K562 (cell line): ENCODE results near the gene INPP5K. TPM values are rescaled to one million over a fixed set of nuclear protein-coding genes. Genes with fewer than 3 reads are reported as not detected.

Experiments
- BRF1 ChIP-seq: IDR thresholded peaks from 3 replicates; pipeline ENCODE4 v1.6.1; 2011; ENCODE audit warnings: borderline replicate concordance, mild to moderate bottlenecking; ENCODE audit not compliant: insufficient read length; ENCODE audit errors: extremely low read depth
- FOXK1 ChIP-seq: sonication (generic); formaldehyde crosslinking; IDR thresholded peaks from 2 replicates; pipeline ENCODE4 v1.8.0; 2022; ENCODE audit warnings: missing genetic modification reagents, mild to moderate bottlenecking, borderline replicate concordance
- KLF13 ChIP-seq: fragments of 450-650 bp; IDR thresholded peaks from 2 replicates; pipeline ENCODE4 v1.6.1; 2016; ENCODE audit warnings: missing genetic modification characterization, low read depth, mild to moderate bottlenecking, missing compliant biosample characterization, moderate library complexity, borderline replicate concordance
- NEUROD1 ChIP-seq: fragments of 150-350 bp; IDR thresholded peaks from 2 replicates; pipeline ENCODE4 v1.6.1; 2014; ENCODE audit warnings: borderline replicate concordance, low read length, low read depth; ENCODE audit not compliant: partially characterized antibody
- PPARD ChIP-seq: fragments of 250-450 bp; sonication (Bioruptor Pico); IDR thresholded peaks from 2 replicates; pipeline ENCODE4 v1.8.0; 2022; ENCODE audit warnings: inconsistent platforms, mild to moderate bottlenecking, moderate library complexity
- YY1 ChIP-seq, 3 experiments: IDR thresholded peaks; 2 replicates each; pipeline ENCODE4 v1.6.1; 2011; ENCODE audit warnings: low read length in 2 of 3, mild to moderate bottlenecking in 2 of 3, moderate library complexity in 2 of 3, borderline replicate concordance in 1 of 3, control low read depth in 1 of 3, low read depth in 1 of 3; ENCODE audit not compliant: insufficient read depth in 3 of 3, insufficient replicate concordance in 2 of 3, control insufficient read depth in 1 of 3, insufficient read length in 1 of 3; ENCODE audit errors: extremely low read depth in 1 of 3
- ZNF717 ChIP-seq: fragments of 250-450 bp; sonication (Bioruptor Pico); IDR thresholded peaks from 2 replicates; pipeline ENCODE4 v1.5.0; 2021
- polyA plus RNA-seq, 8 experiments: library from polyadenylated mRNA; depleted of rRNA in 4 of 8; stranded (reverse) in 5 of 8; unstranded in 3 of 8; fragments of >200 nt; fragmentation: Nextera tagmentation in 2 of 8; fragmentation: Illumina TruSeq in 1 of 8; extraction: Ambion mirVana in 2 of 8; extraction: Trizol in 1 of 8; gene quantifications; 2 replicates each; pipeline versions ENCODE4 v1.2.1 to v1.2.3, GENCODE V29; 2011 to 2014; ENCODE audit warnings: inconsistent platforms in 1 of 8, missing spikeins in 1 of 8
- total RNA-seq, 7 experiments: library from RNA; depleted of rRNA in 6 of 7; stranded (reverse); fragments of >200 nt in 6 of 7; fragmentation: Illumina TruSeq in 2 of 7; extraction: Trizol in 2 of 7; gene quantifications; 2 replicates each; pipeline versions ENCODE4 v1.2.1 to v1.2.3, GENCODE V29; 2011 to 2021; ENCODE audit warnings: low replicate concordance in 1 of 7
- TF ChIP-seq, protein P1 (sequence below): IDR thresholded peaks from 3 replicates; pipeline ENCODE4 v1.6.1; 2011; ENCODE audit warnings: borderline replicate concordance, mild to moderate bottlenecking, moderate library complexity; ENCODE audit not compliant: insufficient read length; ENCODE audit errors: extremely low read depth
- TF ChIP-seq, protein P2 (sequence below), 2 experiments: IDR thresholded peaks; 2 replicates each; pipeline ENCODE4 v1.6.1; 2012; ENCODE audit warnings: improper control_type of control experiment in 2 of 2, low read depth in 2 of 2, low read length in 2 of 2, borderline replicate concordance in 1 of 2
- TF ChIP-seq, protein P3 (sequence below): fragments of 450-650 bp; IDR thresholded peaks from 2 replicates; pipeline ENCODE4 v1.6.1; 2016; ENCODE audit warnings: mild to moderate bottlenecking
- TF ChIP-seq, protein P4 (sequence below): sonication (generic); formaldehyde crosslinking; IDR thresholded peaks from 2 replicates; pipeline ENCODE4 v1.8.0; 2022; ENCODE audit warnings: missing genetic modification reagents, mild to moderate bottlenecking, moderate library complexity, borderline replicate concordance
- TF ChIP-seq, protein P5 (sequence below): sonication (generic); formaldehyde crosslinking; IDR thresholded peaks from 2 replicates; pipeline ENCODE4 v1.8.1; 2023; ENCODE audit warnings: mild to moderate bottlenecking, missing genetic modification reagents

INPP5K gene
- total and polyA plus RNA-seq, 9 of the 15 experiments (the other 6 are each of a cell fraction or from before 2014, with no cell fraction given) = 0.63 to 15.1 (median 10.1) TPM

DNA sequence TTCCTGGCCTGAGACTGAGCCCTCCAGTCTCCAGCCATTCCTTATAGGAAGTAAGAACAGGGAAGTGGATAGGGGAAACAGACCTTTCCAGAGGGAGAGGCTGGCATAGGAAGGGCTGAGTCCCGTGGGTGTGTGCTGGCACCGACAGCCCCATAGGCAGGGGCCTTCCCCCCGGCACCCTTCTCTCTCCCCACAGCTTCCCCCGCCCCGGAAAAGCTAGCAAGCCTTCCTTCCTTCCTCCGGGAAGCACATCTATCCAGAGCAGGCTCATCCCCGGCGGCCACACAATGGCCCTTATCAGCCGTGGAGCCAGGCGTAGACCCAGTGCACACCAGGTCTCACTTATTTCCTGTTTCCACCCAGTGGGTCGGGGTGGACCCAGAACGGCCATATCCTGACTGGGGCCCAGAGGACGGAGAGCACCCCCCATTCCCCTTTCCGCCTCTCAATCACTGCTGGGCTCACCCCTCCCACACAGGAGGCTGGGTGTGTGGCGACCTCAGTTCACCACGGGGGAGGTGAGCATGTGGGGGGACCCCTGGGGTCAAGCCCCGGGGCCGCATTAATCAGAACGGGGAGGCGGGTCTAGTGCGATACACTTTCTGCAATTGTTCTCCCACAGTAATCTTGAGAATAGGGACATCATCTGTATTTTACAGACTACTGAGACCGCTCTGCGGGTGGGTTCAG lies 23.0 kb downstream of the INPP5K start (continued):
- TF ChIP-seq, protein P1, sequence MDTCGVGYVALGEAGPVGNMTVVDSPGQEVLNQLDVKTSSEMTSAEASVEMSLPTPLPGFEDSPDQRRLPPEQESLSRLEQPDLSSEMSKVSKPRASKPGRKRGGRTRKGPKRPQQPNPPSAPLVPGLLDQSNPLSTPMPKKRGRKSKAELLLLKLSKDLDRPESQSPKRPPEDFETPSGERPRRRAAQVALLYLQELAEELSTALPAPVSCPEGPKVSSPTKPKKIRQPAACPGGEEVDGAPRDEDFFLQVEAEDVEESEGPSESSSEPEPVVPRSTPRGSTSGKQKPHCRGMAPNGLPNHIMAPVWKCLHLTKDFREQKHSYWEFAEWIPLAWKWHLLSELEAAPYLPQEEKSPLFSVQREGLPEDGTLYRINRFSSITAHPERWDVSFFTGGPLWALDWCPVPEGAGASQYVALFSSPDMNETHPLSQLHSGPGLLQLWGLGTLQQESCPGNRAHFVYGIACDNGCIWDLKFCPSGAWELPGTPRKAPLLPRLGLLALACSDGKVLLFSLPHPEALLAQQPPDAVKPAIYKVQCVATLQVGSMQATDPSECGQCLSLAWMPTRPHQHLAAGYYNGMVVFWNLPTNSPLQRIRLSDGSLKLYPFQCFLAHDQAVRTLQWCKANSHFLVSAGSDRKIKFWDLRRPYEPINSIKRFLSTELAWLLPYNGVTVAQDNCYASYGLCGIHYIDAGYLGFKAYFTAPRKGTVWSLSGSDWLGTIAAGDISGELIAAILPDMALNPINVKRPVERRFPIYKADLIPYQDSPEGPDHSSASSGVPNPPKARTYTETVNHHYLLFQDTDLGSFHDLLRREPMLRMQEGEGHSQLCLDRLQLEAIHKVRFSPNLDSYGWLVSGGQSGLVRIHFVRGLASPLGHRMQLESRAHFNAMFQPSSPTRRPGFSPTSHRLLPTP = no peak
- TF ChIP-seq BRF1 (no peak), ZNF717 (no peak), PPARD (CRISPR knock-in tag) (no peak), KLF13 (tag) (no peak), YY1 (IDR thresholded peaks at IDR 0.05; ENCODE audit: borderline replicate concordance in 1 of 3, control insufficient read depth in 1 of 3, extremely low read depth in 1 of 3, insufficient read depth in 3 of 3, insufficient read length in 1 of 3, insufficient replicate concordance in 2 of 3, low read depth in 1 of 3, low read length in 2 of 3) (no peak), NEUROD1 (no peak), FOXK1 (no peak)
- TF ChIP-seq, protein P2, sequence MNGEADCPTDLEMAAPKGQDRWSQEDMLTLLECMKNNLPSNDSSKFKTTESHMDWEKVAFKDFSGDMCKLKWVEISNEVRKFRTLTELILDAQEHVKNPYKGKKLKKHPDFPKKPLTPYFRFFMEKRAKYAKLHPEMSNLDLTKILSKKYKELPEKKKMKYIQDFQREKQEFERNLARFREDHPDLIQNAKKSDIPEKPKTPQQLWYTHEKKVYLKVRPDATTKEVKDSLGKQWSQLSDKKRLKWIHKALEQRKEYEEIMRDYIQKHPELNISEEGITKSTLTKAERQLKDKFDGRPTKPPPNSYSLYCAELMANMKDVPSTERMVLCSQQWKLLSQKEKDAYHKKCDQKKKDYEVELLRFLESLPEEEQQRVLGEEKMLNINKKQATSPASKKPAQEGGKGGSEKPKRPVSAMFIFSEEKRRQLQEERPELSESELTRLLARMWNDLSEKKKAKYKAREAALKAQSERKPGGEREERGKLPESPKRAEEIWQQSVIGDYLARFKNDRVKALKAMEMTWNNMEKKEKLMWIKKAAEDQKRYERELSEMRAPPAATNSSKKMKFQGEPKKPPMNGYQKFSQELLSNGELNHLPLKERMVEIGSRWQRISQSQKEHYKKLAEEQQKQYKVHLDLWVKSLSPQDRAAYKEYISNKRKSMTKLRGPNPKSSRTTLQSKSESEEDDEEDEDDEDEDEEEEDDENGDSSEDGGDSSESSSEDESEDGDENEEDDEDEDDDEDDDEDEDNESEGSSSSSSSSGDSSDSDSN (IDR thresholded peaks at IDR 0.05; ENCODE audit: borderline replicate concordance in 1 of 2, low read depth in 2 of 2, low read length in 2 of 2) = 0 out of 4 replicates have a peak, but pooled peaks of 1 of the 2 experiments have one; percentile 28
- TF ChIP-seq, protein P3, sequence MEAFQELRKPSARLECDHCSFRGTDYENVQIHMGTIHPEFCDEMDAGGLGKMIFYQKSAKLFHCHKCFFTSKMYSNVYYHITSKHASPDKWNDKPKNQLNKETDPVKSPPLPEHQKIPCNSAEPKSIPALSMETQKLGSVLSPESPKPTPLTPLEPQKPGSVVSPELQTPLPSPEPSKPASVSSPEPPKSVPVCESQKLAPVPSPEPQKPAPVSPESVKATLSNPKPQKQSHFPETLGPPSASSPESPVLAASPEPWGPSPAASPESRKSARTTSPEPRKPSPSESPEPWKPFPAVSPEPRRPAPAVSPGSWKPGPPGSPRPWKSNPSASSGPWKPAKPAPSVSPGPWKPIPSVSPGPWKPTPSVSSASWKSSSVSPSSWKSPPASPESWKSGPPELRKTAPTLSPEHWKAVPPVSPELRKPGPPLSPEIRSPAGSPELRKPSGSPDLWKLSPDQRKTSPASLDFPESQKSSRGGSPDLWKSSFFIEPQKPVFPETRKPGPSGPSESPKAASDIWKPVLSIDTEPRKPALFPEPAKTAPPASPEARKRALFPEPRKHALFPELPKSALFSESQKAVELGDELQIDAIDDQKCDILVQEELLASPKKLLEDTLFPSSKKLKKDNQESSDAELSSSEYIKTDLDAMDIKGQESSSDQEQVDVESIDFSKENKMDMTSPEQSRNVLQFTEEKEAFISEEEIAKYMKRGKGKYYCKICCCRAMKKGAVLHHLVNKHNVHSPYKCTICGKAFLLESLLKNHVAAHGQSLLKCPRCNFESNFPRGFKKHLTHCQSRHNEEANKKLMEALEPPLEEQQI = no peak
- TF ChIP-seq, protein P4, sequence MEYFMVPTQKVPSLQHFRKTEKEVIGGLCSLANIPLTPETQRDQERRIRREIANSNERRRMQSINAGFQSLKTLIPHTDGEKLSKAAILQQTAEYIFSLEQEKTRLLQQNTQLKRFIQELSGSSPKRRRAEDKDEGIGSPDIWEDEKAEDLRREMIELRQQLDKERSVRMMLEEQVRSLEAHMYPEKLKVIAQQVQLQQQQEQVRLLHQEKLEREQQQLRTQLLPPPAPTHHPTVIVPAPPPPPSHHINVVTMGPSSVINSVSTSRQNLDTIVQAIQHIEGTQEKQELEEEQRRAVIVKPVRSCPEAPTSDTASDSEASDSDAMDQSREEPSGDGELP = peak; percentile 12; the same call in 1 of the 2 replicates
- TF ChIP-seq, protein P5, sequence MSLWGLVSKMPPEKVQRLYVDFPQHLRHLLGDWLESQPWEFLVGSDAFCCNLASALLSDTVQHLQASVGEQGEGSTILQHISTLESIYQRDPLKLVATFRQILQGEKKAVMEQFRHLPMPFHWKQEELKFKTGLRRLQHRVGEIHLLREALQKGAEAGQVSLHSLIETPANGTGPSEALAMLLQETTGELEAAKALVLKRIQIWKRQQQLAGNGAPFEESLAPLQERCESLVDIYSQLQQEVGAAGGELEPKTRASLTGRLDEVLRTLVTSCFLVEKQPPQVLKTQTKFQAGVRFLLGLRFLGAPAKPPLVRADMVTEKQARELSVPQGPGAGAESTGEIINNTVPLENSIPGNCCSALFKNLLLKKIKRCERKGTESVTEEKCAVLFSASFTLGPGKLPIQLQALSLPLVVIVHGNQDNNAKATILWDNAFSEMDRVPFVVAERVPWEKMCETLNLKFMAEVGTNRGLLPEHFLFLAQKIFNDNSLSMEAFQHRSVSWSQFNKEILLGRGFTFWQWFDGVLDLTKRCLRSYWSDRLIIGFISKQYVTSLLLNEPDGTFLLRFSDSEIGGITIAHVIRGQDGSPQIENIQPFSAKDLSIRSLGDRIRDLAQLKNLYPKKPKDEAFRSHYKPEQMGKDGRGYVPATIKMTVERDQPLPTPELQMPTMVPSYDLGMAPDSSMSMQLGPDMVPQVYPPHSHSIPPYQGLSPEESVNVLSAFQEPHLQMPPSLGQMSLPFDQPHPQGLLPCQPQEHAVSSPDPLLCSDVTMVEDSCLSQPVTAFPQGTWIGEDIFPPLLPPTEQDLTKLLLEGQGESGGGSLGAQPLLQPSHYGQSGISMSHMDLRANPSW (CRISPR knock-in tag) = no peak
